ENCODE data around the gene VENTX.

Gene VENTX

GRCh38 chr10:133246236-133246626 lies 8.6 kb downstream of the VENTX start:
- FAIRE-seq (no peak), DNase-seq (ENCODE audit: insufficient read length, low spot score) (no peak)
- TF ChIP-seq, protein P1, sequence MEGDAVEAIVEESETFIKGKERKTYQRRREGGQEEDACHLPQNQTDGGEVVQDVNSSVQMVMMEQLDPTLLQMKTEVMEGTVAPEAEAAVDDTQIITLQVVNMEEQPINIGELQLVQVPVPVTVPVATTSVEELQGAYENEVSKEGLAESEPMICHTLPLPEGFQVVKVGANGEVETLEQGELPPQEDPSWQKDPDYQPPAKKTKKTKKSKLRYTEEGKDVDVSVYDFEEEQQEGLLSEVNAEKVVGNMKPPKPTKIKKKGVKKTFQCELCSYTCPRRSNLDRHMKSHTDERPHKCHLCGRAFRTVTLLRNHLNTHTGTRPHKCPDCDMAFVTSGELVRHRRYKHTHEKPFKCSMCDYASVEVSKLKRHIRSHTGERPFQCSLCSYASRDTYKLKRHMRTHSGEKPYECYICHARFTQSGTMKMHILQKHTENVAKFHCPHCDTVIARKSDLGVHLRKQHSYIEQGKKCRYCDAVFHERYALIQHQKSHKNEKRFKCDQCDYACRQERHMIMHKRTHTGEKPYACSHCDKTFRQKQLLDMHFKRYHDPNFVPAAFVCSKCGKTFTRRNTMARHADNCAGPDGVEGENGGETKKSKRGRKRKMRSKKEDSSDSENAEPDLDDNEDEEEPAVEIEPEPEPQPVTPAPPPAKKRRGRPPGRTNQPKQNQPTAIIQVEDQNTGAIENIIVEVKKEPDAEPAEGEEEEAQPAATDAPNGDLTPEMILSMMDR (IDR thresholded peaks at IDR 0.05; ENCODE audit: insufficient read depth, missing control alignments), result no peak

- TF ChIP-seq, protein P1 (IDR thresholded peaks at IDR 0.05; ENCODE audit: insufficient read depth, missing control alignments), result no peak
- DNase-seq (ENCODE audit: insufficient read length, low spot score), result no peak
- no peak for FAIRE-seq
Measured at GRCh38 chr10:133247681-133248333, 10.2 kb downstream of the VENTX start.

GRCh38 chr10:133248334-133248715 lies 10.7 kb downstream of the VENTX start:
- TF ChIP-seq, protein P1 (IDR thresholded peaks at IDR 0.05; ENCODE audit: insufficient read depth, missing control alignments), result no peak
- no peak for FAIRE-seq
- no peak for DNase-seq (ENCODE audit: insufficient read length, low spot score)

- TF ChIP-seq, protein P1 (IDR thresholded peaks at IDR 0.05; ENCODE audit: insufficient read depth, missing control alignments), result no peak
- no peak for DNase-seq (ENCODE audit: insufficient read length, low spot score)
- no peak for FAIRE-seq
Measured at GRCh38 chr10:133249094-133249780, 11.6 kb downstream of the VENTX start.

GRCh38 chr10:133249975-133250754 lies 12.5 kb downstream of the VENTX start:
- FAIRE-seq, result no peak
- DNase-seq (ENCODE audit: insufficient read length, low spot score), result no peak

DNA sequence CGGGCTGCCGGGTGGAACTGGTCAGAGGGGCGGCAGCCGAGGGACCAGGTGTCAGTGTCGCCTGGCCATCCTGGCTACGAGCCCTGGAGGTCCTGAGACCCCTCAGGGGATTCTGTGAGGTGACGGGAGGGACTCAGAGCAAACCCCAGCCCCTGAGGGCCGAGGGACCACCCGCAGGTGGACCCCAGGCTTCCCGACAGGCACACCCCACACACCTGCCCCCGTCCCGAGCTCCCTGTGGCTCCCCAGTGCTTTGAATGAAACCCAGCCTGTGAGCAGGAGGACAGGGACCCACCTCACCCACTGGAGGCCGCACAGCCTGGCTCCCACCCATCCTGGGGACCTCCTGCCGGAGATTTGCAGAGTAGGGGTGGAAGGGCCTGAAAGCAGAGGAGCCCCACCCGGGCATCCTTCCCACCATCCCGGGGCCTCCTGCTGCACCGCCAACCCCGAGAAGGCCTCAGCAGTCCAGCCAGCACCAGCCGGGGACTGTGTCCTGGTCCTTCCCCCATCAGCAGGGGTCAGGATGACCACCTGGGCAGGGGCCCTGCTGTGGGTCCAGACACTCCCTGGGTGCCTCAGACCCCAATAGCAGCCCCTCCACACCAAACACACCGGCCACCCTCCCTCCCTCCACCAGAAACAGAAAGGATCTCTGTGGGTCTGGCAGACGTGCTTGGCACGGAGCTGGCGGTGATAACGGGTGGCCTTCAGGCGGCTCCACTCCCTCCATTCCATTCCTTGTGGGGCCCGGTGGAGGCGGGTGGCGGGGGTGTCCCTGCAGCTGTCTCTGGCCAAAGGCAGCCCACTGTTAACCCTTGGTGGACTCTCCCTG lies 13.9 kb downstream of the VENTX start:
- no peak for DNase-seq (ENCODE audit: insufficient read length, low spot score)
- no peak for FAIRE-seq
- TF ChIP-seq, protein P1 (IDR thresholded peaks at IDR 0.05; ENCODE audit: insufficient read depth, missing control alignments), result no peak

More at GRCh38 chr10:133249975-133250754, 12.5 kb downstream of the VENTX start:
- TF ChIP-seq, protein P1 (IDR thresholded peaks at IDR 0.05; ENCODE audit: insufficient read depth, missing control alignments), result no peak
